Activated naive CD8-positive, alpha-beta T cell treated with anti-CD3 and anti-CD28 coated beads, Interleukin-2, amount 10 ng/mL, durations not matched to agents 7 days and 5 days (primary cell): ENCODE data around the gene RTN3. TPM values are rescaled to one million over a fixed set of nuclear protein-coding genes. Genes with fewer than 3 reads are reported as not detected.

Experiments used
- ATAC-seq: fragments of 150-1000 bp; cut with Tn5 transposase; one replicate; pipeline ENCODE4 v1.10.0; 2021; ENCODE audit warnings: low read depth, moderate library complexity
- POLR2A ChIA-PET: fragments of 350-600 bp; sonication (Branson Sonifier 250); formaldehyde crosslinking; loops from one replicate; lab custom pipeline; 2021; ENCODE audit warnings: antibody characterized with exemption; lab: Charles Lee
- DNase-seq: peaks from one replicate; pipeline ENCODE4 v3.0.0; 2021
- H3K27ac Mint-ChIP-seq: one replicate; pipeline ENCODE4 v1.8.0; 2022; ENCODE audit warnings: mild to moderate bottlenecking, mixed read lengths
- H3K27me3 Mint-ChIP-seq: one replicate; pipeline ENCODE4 v1.8.0; 2022; ENCODE audit warnings: mild to moderate bottlenecking, moderate library complexity, mixed read lengths
- H3K36me3 Mint-ChIP-seq: one replicate; pipeline ENCODE4 v1.8.0; 2021; ENCODE audit warnings: mild to moderate bottlenecking, mixed read lengths
- H3K4me1 Mint-ChIP-seq: one replicate; pipeline ENCODE4 v1.8.0; 2021; ENCODE audit warnings: mixed read lengths
- H3K4me3 Mint-ChIP-seq: one replicate; pipeline ENCODE4 v1.8.0; 2022; ENCODE audit warnings: mild to moderate bottlenecking, moderate library complexity, mixed read lengths
- H3K9me3 Mint-ChIP-seq: one replicate; pipeline ENCODE4 v1.8.0; 2021; ENCODE audit warnings: mixed read lengths
- total RNA-seq, 2 experiments: library from RNA; stranded (reverse); gene quantifications; one replicate each; pipeline ENCODE4 v1.2.3, GENCODE V29; 2021

RTN3 gene
- total RNA-seq, 2 experiments from 2014 or later = 50.8 to 51.1 TPM

- POLR2A ChIA-PET = no interaction called here
- Mint-ChIP-seq H3K9me3 (no peaks in the 10 kb centered on the region), H3K4me1 (no peaks in the 10 kb centered on the region), H3K27ac (no peak overlapping the region), H3K4me3 (no peak overlapping the region), H3K27me3 (peaks cover 14% of the 10 kb centered on the region), H3K36me3 (no peaks in the 10 kb centered on the region)
- ATAC-seq (no peak), DNase-seq (no peak)
These were observed 121.5 kb downstream of the RTN3 start for GRCh38 chr11:63802637-63803414.

- Mint-ChIP-seq H3K27ac (no peak overlapping the region), H3K9me3 (no peaks in the 10 kb centered on the region), H3K36me3 (no peaks in the 10 kb centered on the region), H3K4me1 (no peaks in the 10 kb centered on the region), H3K4me3 (no peak overlapping the region), H3K27me3 (peaks cover 9% of the 10 kb centered on the region)
- POLR2A ChIA-PET = no interaction called here
- no peak for ATAC-seq
- DNase-seq = no peak
These were observed 123.0 kb downstream of the RTN3 start for GRCh38 chr11:63804259-63804658.

GRCh38 chr11:63805844-63806415, 124.6 kb downstream of the RTN3 start:
- ATAC-seq (no peak), DNase-seq (no peak)
- H3K27me3 Mint-ChIP-seq = peaks cover 3% of the 10 kb centered on the region
- no peaks in the 10 kb centered on the region for H3K9me3 Mint-ChIP-seq
- H3K27ac Mint-ChIP-seq = no peak overlapping the region
- no peaks in the 10 kb centered on the region for H3K36me3 Mint-ChIP-seq
- H3K4me1 Mint-ChIP-seq = peaks cover 2% of the 10 kb centered on the region
- POLR2A ChIA-PET = no interaction called here
- no peak overlapping the region for H3K4me3 Mint-ChIP-seq

Other genes starting within 250 kb of the RTN3 start
- under 1 TPM; 0.43 to 0.44 TPM for gene PLAAT5, start 190.3 kb upstream of the RTN3 start, total RNA-seq
- not detected for gene LGALS12, start 175.4 kb upstream of the RTN3 start, total RNA-seq
- 100 to 1,000 TPM; 156 to 158 TPM for gene PLAAT4, start 144.7 kb upstream of the RTN3 start, total RNA-seq
- under 1 TPM in 1 of 2 experiments, not detected in 1; 0.58 TPM for gene PLAAT2, start 118.1 kb upstream of the RTN3 start, total RNA-seq
- 10 to 100 TPM; 15.8 to 17.3 TPM for gene PLAAT3, start 67.1 kb upstream of the RTN3 start, total RNA-seq
- 10 to 100 TPM; 36.7 to 38.1 TPM for gene ATL3, start 10.1 kb upstream of the RTN3 start, total RNA-seq
- gene ZFTA, start 87.3 kb downstream of the RTN3 start, total RNA-seq = 1 to 10 TPM; 4.7 to 5.0 TPM
- gene SPINDOC, start 132.0 kb downstream of the RTN3 start, total RNA-seq = 10 to 100 TPM; 35.1 to 35.2 TPM
- gene MARK2, start 157.6 kb downstream of the RTN3 start, total RNA-seq = 10 to 100 TPM; 60.6 to 62.3 TPM
- under 1 TPM; 0.58 to 0.74 TPM for gene RCOR2, start 235.7 kb downstream of the RTN3 start, total RNA-seq